Measurements from ENCODE around the gene MYL3.
A peak's percentile ranks its signal among the peaks of the same experiment; 100 is the strongest.

The MYL3 gene

DNA sequence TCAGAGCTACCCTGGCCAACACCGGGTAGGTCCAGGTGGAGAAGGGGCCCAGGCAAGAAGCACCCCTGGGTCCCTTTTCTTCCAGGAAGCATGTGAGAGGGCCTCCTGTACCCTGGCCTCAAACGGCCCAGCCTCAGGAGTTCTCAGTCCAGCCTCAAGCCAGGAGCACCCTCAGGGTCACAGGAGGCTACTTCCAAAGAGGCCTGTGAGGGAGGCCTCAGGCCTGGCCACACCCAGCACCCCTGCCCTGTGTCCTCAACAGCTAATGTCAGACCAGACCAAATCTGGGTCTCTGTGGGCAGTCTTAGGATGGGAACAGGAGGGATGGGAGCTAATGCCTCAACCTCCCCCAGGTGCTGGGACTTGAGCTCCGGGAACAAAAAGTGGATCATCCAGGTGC, 37.8 kb upstream of the MYL3 start:
- H3K4me3 Mint-ChIP-seq, result no peak overlapping the region
- no peaks in the 10 kb centered on the region for H3K4me1 Mint-ChIP-seq
- TF ChIP-seq, protein P1, sequence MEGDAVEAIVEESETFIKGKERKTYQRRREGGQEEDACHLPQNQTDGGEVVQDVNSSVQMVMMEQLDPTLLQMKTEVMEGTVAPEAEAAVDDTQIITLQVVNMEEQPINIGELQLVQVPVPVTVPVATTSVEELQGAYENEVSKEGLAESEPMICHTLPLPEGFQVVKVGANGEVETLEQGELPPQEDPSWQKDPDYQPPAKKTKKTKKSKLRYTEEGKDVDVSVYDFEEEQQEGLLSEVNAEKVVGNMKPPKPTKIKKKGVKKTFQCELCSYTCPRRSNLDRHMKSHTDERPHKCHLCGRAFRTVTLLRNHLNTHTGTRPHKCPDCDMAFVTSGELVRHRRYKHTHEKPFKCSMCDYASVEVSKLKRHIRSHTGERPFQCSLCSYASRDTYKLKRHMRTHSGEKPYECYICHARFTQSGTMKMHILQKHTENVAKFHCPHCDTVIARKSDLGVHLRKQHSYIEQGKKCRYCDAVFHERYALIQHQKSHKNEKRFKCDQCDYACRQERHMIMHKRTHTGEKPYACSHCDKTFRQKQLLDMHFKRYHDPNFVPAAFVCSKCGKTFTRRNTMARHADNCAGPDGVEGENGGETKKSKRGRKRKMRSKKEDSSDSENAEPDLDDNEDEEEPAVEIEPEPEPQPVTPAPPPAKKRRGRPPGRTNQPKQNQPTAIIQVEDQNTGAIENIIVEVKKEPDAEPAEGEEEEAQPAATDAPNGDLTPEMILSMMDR (IDR thresholded peaks at IDR 0.05; ENCODE audit: unreplicated experiment in 3 of 3), result no peak
- no peak overlapping the region for H3K27ac Mint-ChIP-seq
- H3K9me3 Mint-ChIP-seq, result no peaks in the 10 kb centered on the region
- H3K27me3 Mint-ChIP-seq (ENCODE audit: low read depth), result no peaks in the 10 kb centered on the region
- H3K36me3 Mint-ChIP-seq (ENCODE audit: low read depth), result peaks cover 6% of the 10 kb centered on the region

DNA sequence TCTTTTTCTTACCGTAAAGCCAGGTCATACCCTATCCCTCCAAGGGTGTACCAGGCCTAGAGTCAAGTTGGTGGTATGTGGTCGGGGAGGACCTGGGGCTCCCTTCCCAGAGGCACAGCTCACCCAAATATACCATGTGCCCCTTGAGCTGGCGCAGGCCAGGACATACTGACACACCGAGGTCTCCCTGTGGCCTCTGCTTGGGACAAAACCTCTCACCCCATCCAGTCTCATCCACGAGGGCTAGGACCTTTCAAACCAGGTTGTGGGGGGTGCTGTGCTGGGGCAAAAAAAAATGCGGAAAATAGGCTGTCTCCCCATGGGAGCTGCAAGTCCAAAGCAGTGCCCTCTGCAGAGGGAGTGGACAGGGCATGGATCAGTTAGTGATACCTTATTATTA, 37.1 kb upstream of the MYL3 start:
- Mint-ChIP-seq H3K4me3 (no peak overlapping the region), H3K27ac (peak overlapping the region in 1 of 3 experiments; percentile 57)
- TF ChIP-seq, protein P1 (IDR thresholded peaks at IDR 0.05; ENCODE audit: unreplicated experiment in 3 of 3), result no peak

DNA sequence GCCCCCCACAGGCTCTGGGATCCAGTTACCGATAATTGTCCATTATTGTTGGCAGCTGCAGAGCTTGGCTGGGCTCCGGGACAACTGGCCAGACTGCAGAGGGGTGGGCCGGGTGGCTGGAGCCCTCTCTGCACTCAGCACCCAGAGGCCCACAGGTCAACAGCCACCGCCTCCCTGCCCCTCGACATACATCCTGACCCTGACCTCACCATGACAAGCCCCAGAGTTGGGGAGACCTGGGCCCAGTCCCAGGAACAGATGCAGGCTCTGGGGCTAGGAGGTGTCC, 36.7 kb upstream of the MYL3 start:
- Mint-ChIP-seq H3K9me3 (no peaks in the 10 kb centered on the region), H3K4me3 (no peak overlapping the region), H3K27ac (no peak overlapping the region), H3K36me3 (ENCODE audit: low read depth) (peaks cover 12% of the 10 kb centered on the region), H3K4me1 (peaks cover 6% of the 10 kb centered on the region), H3K27me3 (ENCODE audit: low read depth) (no peaks in the 10 kb centered on the region)
- TF ChIP-seq, protein P1 (IDR thresholded peaks at IDR 0.05; ENCODE audit: unreplicated experiment in 3 of 3), result no peak

More for the DNA sequence above, 37.1 kb upstream of the MYL3 start:
- Mint-ChIP-seq H3K36me3 (ENCODE audit: low read depth) (peaks cover 8% of the 10 kb centered on the region), H3K27me3 (ENCODE audit: low read depth) (no peaks in the 10 kb centered on the region), H3K4me1 (peaks cover 2% of the 10 kb centered on the region), H3K9me3 (no peaks in the 10 kb centered on the region)

DNA sequence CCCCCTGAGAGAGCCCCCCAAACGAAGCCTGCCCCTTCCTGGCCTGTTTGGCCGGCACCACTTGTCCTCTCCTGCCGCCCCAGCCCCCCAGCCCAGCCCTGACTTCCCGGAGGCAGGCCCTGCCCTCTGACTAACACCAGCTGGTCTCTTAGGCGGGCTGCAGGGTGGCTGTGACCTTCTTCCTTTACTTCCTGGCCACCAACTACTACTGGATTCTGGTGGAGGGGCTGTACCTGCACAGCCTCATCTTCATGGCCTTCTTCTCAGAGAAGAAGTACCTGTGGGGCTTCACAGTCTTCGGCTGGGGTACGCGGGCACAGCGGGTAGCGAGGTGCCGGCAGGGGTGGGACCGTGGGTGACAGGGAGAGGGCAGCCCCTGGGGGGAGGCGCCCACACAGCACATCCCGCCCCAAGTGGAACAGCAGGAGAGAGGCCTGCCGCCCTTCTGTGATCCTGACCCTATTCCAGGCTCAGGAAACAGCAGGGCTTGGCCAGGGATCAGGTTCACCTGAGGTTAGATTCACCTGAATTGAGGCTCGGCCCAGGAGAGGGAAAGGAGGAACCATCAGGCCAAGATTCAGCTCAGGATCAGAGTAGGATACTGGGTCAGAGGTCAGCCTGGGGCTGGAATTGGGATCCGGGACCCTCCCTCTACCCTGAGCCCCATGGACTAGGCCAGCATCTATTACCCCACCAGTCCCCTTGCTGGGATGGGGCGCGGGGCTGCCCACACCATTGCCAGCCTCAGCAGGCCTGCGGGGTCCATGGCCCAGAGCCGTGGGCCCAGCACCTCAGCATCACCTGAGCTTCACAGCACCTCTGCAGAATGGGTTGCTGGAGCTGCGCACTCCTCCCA, 36.1 kb upstream of the MYL3 start:
- Mint-ChIP-seq H3K27me3 (ENCODE audit: low read depth) (no peaks in the 10 kb centered on the region), H3K9me3 (no peaks in the 10 kb centered on the region), H3K27ac (no peak overlapping the region), H3K4me1 (peaks cover 7% of the 10 kb centered on the region), H3K36me3 (ENCODE audit: low read depth) (peaks cover 12% of the 10 kb centered on the region), H3K4me3 (no peak overlapping the region)
- TF ChIP-seq, protein P1 (IDR thresholded peaks at IDR 0.05; ENCODE audit: unreplicated experiment in 3 of 3), result no peak

DNA sequence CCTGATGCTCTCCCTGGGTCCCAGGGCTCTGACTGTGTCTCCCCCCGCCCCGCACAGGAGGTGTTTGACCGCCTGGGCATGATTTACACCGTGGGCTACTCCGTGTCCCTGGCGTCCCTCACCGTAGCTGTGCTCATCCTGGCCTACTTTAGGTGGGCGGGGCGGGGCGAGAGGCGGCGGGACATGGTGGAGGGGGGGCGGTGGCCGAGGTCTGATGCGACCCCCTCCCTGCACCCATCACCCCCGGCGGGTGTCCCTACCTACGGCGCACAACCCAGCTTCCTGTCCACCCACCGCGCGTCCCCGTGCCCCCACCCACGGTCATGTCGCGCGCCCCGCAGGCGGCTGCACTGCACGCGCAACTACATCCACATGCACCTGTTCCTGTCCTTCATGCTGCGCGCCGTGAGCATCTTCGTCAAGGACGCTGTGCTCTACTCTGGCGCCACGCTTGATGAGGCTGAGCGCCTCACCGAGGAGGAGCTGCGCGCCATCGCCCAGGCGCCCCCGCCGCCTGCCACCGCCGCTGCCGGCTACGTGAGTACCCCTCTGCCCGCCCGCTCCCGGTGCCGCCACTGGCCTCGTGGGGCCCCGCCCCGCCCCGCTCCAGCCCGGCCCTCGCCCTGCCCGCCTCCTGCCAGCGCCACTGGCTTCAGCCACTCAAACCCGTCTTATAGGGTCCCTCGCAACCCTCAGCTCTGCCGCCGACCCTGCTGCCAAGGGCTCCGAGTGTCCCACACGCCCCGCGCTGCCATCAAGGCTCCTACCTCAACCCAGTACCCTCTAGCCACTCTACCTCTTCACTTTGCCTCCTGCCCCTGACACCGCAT, 35.3 kb upstream of the MYL3 start:
- H3K4me1 Mint-ChIP-seq, result peaks cover 7% of the 10 kb centered on the region
- TF ChIP-seq, protein P1 (IDR thresholded peaks at IDR 0.05; ENCODE audit: unreplicated experiment in 3 of 3), result no peak
- no peaks in the 10 kb centered on the region for H3K9me3 Mint-ChIP-seq
- H3K27me3 Mint-ChIP-seq (ENCODE audit: low read depth), result no peaks in the 10 kb centered on the region
- H3K27ac Mint-ChIP-seq, result no peak overlapping the region
- peaks cover 15% of the 10 kb centered on the region for H3K36me3 Mint-ChIP-seq (ENCODE audit: low read depth)
- H3K4me3 Mint-ChIP-seq, result no peak overlapping the region
